SK-N-SH (cell line): ENCODE data around the gene WWOX. TPM values are rescaled to one million over a fixed set of nuclear protein-coding genes. Genes with fewer than 3 reads are reported as not detected.

ENCODE experiments used
- CTCF ChIA-PET: fragments of 300-600, 350-600 bp; formaldehyde crosslinking; extraction: SDS; loops from one replicate; lab custom pipeline; 2021; lab: Yijun Ruan, JAX
- POLR2A ChIA-PET: fragments of 350-600 bp; sonication (Branson Sonifier 250); formaldehyde crosslinking; extraction: SDS; loops from one replicate; lab custom pipeline; 2020; ENCODE audit warnings: antibody characterized with exemption, inconsistent platforms; lab: Yijun Ruan, JAX
- DNase-seq: peaks from one replicate; pipeline ENCODE4 v3.0.0; 2012
- H2AFZ ChIP-seq: fragments of 200-600 bp; sonication (generic); 2 replicates; pipeline ENCODE4 v1.8.1; 2016; ENCODE audit warnings: antibody characterized with exemption, mild to moderate bottlenecking, low read depth
- H3F3A ChIP-seq: fragments of 200-600 bp; sonication (generic); replicated peaks from 2 replicates; pipeline ENCODE3; 2016; ENCODE audit warnings: antibody characterized with exemption, mild to moderate bottlenecking; ENCODE audit not compliant: insufficient read depth
- H3K27ac ChIP-seq, 2 experiments: fragments of 200-500 bp in 1 of 2; fragments of 200-600 bp in 1 of 2; sonication (Bioruptor generic) in 1 of 2; sonication (generic), shearing (Covaris generic) in 1 of 2; 2 replicates each; pipeline versions ENCODE4 v1.5.1 to v1.6.1; 2014 to 2016; ENCODE audit warnings: low read depth in 2 of 2, inconsistent platforms in 1 of 2, low read length in 1 of 2, mild to moderate bottlenecking in 1 of 2, mixed read lengths in 1 of 2
- H3K27me3 ChIP-seq: fragments of 200-600 bp; sonication (generic), shearing (Covaris generic); 2 replicates; pipeline ENCODE4 v1.6.1; 2016; ENCODE audit warnings: mixed run types; ENCODE audit not compliant: insufficient read depth
- H3K36me3 ChIP-seq, 2 experiments: fragments of 200-500 bp in 1 of 2; fragments of 200-600 bp in 1 of 2; sonication (Bioruptor generic) in 1 of 2; sonication (generic) in 1 of 2; replicated peaks in 1 of 2; 2 replicates each; pipeline versions ENCODE3 to v1.5.1; 2014 to 2016; ENCODE audit warnings: low read length in 1 of 2, mild to moderate bottlenecking in 1 of 2; ENCODE audit not compliant: insufficient read depth in 2 of 2, control insufficient read depth in 1 of 2
- H3K4me1 ChIP-seq, 2 experiments: fragments of 200-500 bp in 1 of 2; fragments of 200-600 bp in 1 of 2; sonication (Bioruptor generic) in 1 of 2; sonication (generic), shearing (Covaris generic) in 1 of 2; 2 replicates each; pipeline versions ENCODE4 v1.5.1 to v1.6.1; 2014 to 2016; ENCODE audit warnings: low read depth in 1 of 2, low read length in 1 of 2, mixed run types in 1 of 2; ENCODE audit not compliant: insufficient read depth in 2 of 2, control insufficient read depth in 1 of 2
- H3K4me2 ChIP-seq: fragments of 200-600 bp; sonication (generic), shearing (Covaris generic); 2 replicates; pipeline ENCODE4 v1.6.1; 2017; ENCODE audit warnings: mixed run types
- H3K4me3 ChIP-seq, 2 experiments: fragments of 200-500 bp in 1 of 2; fragments of 200-600 bp in 1 of 2; sonication (Bioruptor generic) in 1 of 2; sonication (generic), shearing (Covaris generic) in 1 of 2; 2 replicates each; pipeline versions ENCODE4 v1.5.1 to v1.8.1; 2014 to 2016; ENCODE audit warnings: low read depth in 2 of 2, inconsistent platforms in 1 of 2, low read length in 1 of 2, mild to moderate bottlenecking in 1 of 2, mixed read lengths in 1 of 2, moderate library complexity in 1 of 2
- H3K79me2 ChIP-seq: fragments of 200-600 bp; sonication (generic); 2 replicates; pipeline ENCODE4 v1.8.1; 2017; ENCODE audit warnings: mild to moderate bottlenecking; ENCODE audit not compliant: insufficient read depth
- H3K9ac ChIP-seq: fragments of 200-600 bp; sonication (generic); 2 replicates; pipeline ENCODE4 v1.6.1; 2017; ENCODE audit warnings: mixed run types
- H3K9me2 ChIP-seq: fragments of 200-600 bp; sonication (generic); 2 replicates; pipeline ENCODE4 v1.6.1; 2017; ENCODE audit warnings: mixed run types
- H3K9me3 ChIP-seq: fragments of 200-600 bp; sonication (generic); 2 replicates; pipeline ENCODE4 v1.6.1; 2017; ENCODE audit warnings: mixed run types, mild to moderate bottlenecking, moderate library complexity
- H4K20me1 ChIP-seq: fragments of 200-600 bp; sonication (generic); 2 replicates; pipeline ENCODE4 v1.6.1; 2017; ENCODE audit warnings: mild to moderate bottlenecking, mixed run types; ENCODE audit not compliant: insufficient read depth
- CHD2 ChIP-seq: fragments of 150-350 bp; IDR thresholded peaks from 2 replicates; pipeline ENCODE4 v1.6.1; 2018; ENCODE audit warnings: low read length; ENCODE audit not compliant: partially characterized antibody
- EZH2phosphoT487 ChIP-seq: fragments of 200-600 bp; sonication (generic); IDR thresholded peaks from 2 replicates; pipeline ENCODE4 v1.6.1; 2017; ENCODE audit warnings: low read depth, mixed run types, mild to moderate bottlenecking, antibody characterized with exemption, moderate library complexity, borderline replicate concordance
- FOXJ3 ChIP-seq: sonication (generic); formaldehyde crosslinking; IDR thresholded peaks from 2 replicates; pipeline ENCODE4 v1.5.1; 2020; ENCODE audit warnings: mild to moderate bottlenecking, missing genetic modification reagents
- FOXM1 ChIP-seq: IDR thresholded peaks from 2 replicates; pipeline ENCODE4 v1.4.0; 2012; ENCODE audit warnings: low read depth, mild to moderate bottlenecking
- GABPA ChIP-seq: IDR thresholded peaks from 2 replicates; pipeline ENCODE4 v1.4.0; 2012; ENCODE audit warnings: low read depth, mild to moderate bottlenecking
- GATA2 ChIP-seq: sonication (generic); formaldehyde crosslinking; IDR thresholded peaks from 2 replicates; pipeline ENCODE4 v1.5.0; 2020; ENCODE audit warnings: mild to moderate bottlenecking, missing genetic modification reagents
- MEF2A ChIP-seq: IDR thresholded peaks from 2 replicates; pipeline ENCODE4 v1.4.0; 2012; ENCODE audit warnings: low read depth, borderline replicate concordance
- NFIC ChIP-seq: IDR thresholded peaks from 2 replicates; pipeline ENCODE4 v1.4.0; 2012; ENCODE audit warnings: borderline replicate concordance
- POLR2AphosphoS5 ChIP-seq: IDR thresholded peaks from 2 replicates; pipeline ENCODE4 v1.6.1; 2012; ENCODE audit warnings: low read depth, low read length
- RXRA ChIP-seq: IDR thresholded peaks from 2 replicates; pipeline ENCODE4 v1.4.0; 2012; ENCODE audit warnings: low read depth, mild to moderate bottlenecking, borderline replicate concordance
- SIN3A ChIP-seq: IDR thresholded peaks from 2 replicates; pipeline ENCODE4 v1.6.1; 2012; ENCODE audit warnings: low read depth, mild to moderate bottlenecking, low read length, moderate library complexity, borderline replicate concordance
- TEAD4 ChIP-seq: IDR thresholded peaks from 2 replicates; pipeline ENCODE4 v1.4.0; 2012; ENCODE audit warnings: mild to moderate bottlenecking, borderline replicate concordance; ENCODE audit not compliant: insufficient read depth
- YY1 ChIP-seq: IDR thresholded peaks from 2 replicates; pipeline ENCODE4 v1.4.0; 2012; ENCODE audit warnings: low read depth, mild to moderate bottlenecking
- WGBS: methylation state at CpG from one replicate; pipeline ENCODE4 v1.1.6; 2017; ENCODE audit warnings: low lambda C conversion rate; 5-methylcytosine and 5-hydroxymethylcytosine counted together
- polyA plus RNA-seq, 3 experiments: library from polyadenylated mRNA; depleted of rRNA; stranded (reverse); fragments of >200 nt; gene quantifications; 2 replicates each; pipeline ENCODE4 v1.2.3, GENCODE V29; 2012
- TF ChIP-seq, protein P1 (sequence below): fragments of 150-350 bp; IDR thresholded peaks from 2 replicates; pipeline ENCODE4 v1.6.1; 2016; ENCODE audit warnings: mild to moderate bottlenecking, low read depth, low read length
- TF ChIP-seq, protein P2 (sequence below): fragments of 150-350 bp; IDR thresholded peaks from 2 replicates; pipeline ENCODE4 v1.6.1; 2017; ENCODE audit warnings: antibody characterized with exemption, low read length, low read depth, borderline replicate concordance
- TF ChIP-seq, protein P3 (sequence below): IDR thresholded peaks from 2 replicates; pipeline ENCODE4 v1.4.0; 2012; ENCODE audit warnings: low read depth, borderline replicate concordance
- TF ChIP-seq, protein P4 (sequence below): IDR thresholded peaks from 2 replicates; pipeline ENCODE4 v1.6.1; 2012; ENCODE audit warnings: mild to moderate bottlenecking, low read depth, low read length, moderate library complexity
- TF ChIP-seq, protein P5 (sequence below): IDR thresholded peaks from 2 replicates; pipeline ENCODE4 v1.4.0; 2012; ENCODE audit warnings: low read depth

Gene WWOX
- polyA plus RNA-seq, 1 of the 3 experiments (the other 2 are of a cell fraction), result 10.8 TPM

DNA sequence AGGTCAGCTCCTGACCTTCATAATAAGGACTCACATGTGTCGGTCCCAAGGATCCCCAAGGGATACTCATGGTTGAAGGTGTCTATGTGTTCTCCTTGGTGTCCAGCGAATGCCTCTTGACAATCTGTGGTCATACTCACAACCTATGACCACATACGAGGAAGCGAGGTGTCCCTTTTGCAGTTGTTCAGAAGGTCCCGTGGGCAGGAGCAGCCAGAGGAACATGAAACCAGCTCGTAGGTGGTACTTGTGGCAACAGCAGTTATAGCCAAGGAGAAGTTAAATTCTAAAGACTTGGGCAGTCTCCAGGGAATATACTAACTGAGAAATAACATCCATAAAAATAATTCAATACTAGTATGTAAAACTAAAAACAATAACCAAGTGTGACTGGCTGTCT, 685.3 kb downstream of the WWOX start:
- Histone ChIP-seq H3K4me1 (no peaks in the 10 kb centered on the region), H3K36me3 (no peaks in the 10 kb centered on the region), H2AFZ (no peak overlapping the region), H3F3A (no peaks in the 10 kb centered on the region), H3K27ac (no peak overlapping the region), H3K79me2 (no peaks in the 10 kb centered on the region), H3K27me3 (no peaks in the 10 kb centered on the region), H3K9ac (no peak overlapping the region), H3K4me3 (no peak overlapping the region), H4K20me1 (no peaks in the 10 kb centered on the region), H3K9me3 (0 out of 2 replicates have a peak, but pooled peaks cover 3% of the 10 kb centered on the region), H3K4me2 (no peak overlapping the region), H3K9me2 (no peaks in the 10 kb centered on the region)
- no peak for TF ChIP-seq RXRA
- TF ChIP-seq FOXJ3 (CRISPR knock-in tag), result no peak
- TF ChIP-seq YY1, result no peak
- TF ChIP-seq SIN3A, result no peak
- TF ChIP-seq CHD2, result no peak
- TF ChIP-seq, protein P1, sequence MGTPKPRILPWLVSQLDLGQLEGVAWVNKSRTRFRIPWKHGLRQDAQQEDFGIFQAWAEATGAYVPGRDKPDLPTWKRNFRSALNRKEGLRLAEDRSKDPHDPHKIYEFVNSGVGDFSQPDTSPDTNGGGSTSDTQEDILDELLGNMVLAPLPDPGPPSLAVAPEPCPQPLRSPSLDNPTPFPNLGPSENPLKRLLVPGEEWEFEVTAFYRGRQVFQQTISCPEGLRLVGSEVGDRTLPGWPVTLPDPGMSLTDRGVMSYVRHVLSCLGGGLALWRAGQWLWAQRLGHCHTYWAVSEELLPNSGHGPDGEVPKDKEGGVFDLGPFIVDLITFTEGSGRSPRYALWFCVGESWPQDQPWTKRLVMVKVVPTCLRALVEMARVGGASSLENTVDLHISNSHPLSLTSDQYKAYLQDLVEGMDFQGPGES, result no peak
- TF ChIP-seq EZH2phosphoT487, result no peak
- TF ChIP-seq, protein P2, sequence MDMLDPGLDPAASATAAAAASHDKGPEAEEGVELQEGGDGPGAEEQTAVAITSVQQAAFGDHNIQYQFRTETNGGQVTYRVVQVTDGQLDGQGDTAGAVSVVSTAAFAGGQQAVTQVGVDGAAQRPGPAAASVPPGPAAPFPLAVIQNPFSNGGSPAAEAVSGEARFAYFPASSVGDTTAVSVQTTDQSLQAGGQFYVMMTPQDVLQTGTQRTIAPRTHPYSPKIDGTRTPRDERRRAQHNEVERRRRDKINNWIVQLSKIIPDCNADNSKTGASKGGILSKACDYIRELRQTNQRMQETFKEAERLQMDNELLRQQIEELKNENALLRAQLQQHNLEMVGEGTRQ, result no peak
- TF ChIP-seq NFIC, result no peak
- no peak for TF ChIP-seq FOXM1
- CTCF ChIA-PET, result no interaction called here
- 41% methylated on average over 4 of the region's 6 CpGs for WGBS
- POLR2A ChIA-PET, result no interaction called here
- no peak for DNase-seq

DNA sequence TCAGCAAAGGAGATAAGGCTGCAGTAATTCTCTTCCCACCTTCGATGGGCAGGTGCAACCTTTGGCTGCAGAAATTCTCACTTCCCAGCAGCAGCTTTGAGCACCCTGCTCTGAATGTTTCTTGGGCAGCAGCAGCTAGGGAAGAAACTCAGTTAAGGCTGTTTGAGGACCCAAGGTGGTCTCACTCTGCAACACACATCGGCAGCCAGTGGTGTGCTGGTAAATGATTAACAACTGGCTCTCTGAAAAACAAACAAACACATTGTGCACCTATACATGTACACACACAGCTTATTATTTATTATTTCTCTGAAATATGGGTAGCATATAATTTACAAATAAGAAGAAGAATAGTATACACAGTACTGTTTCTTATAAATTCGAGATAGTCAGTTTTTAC, 685.8 kb downstream of the WWOX start:
- H3K4me3 ChIP-seq, result no peak overlapping the region
- H2AFZ ChIP-seq, result no peak overlapping the region
- no peaks in the 10 kb centered on the region for H4K20me1 ChIP-seq
- ChIA-PET CTCF (no interaction called here), POLR2A (no interaction called here)
- H3K36me3 ChIP-seq, result no peaks in the 10 kb centered on the region
- TF ChIP-seq TEAD4, result no peak
- TF ChIP-seq POLR2AphosphoS5, result no peak
- TF ChIP-seq, protein P3, sequence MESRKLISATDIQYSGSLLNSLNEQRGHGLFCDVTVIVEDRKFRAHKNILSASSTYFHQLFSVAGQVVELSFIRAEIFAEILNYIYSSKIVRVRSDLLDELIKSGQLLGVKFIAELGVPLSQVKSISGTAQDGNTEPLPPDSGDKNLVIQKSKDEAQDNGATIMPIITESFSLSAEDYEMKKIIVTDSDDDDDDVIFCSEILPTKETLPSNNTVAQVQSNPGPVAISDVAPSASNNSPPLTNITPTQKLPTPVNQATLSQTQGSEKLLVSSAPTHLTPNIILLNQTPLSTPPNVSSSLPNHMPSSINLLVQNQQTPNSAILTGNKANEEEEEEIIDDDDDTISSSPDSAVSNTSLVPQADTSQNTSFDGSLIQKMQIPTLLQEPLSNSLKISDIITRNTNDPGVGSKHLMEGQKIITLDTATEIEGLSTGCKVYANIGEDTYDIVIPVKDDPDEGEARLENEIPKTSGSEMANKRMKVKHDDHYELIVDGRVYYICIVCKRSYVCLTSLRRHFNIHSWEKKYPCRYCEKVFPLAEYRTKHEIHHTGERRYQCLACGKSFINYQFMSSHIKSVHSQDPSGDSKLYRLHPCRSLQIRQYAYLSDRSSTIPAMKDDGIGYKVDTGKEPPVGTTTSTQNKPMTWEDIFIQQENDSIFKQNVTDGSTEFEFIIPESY, result no peak
- TF ChIP-seq MEF2A, result no peak
- TF ChIP-seq FOXM1, result no peak
- TF ChIP-seq GABPA, result no peak
- TF ChIP-seq, protein P4, sequence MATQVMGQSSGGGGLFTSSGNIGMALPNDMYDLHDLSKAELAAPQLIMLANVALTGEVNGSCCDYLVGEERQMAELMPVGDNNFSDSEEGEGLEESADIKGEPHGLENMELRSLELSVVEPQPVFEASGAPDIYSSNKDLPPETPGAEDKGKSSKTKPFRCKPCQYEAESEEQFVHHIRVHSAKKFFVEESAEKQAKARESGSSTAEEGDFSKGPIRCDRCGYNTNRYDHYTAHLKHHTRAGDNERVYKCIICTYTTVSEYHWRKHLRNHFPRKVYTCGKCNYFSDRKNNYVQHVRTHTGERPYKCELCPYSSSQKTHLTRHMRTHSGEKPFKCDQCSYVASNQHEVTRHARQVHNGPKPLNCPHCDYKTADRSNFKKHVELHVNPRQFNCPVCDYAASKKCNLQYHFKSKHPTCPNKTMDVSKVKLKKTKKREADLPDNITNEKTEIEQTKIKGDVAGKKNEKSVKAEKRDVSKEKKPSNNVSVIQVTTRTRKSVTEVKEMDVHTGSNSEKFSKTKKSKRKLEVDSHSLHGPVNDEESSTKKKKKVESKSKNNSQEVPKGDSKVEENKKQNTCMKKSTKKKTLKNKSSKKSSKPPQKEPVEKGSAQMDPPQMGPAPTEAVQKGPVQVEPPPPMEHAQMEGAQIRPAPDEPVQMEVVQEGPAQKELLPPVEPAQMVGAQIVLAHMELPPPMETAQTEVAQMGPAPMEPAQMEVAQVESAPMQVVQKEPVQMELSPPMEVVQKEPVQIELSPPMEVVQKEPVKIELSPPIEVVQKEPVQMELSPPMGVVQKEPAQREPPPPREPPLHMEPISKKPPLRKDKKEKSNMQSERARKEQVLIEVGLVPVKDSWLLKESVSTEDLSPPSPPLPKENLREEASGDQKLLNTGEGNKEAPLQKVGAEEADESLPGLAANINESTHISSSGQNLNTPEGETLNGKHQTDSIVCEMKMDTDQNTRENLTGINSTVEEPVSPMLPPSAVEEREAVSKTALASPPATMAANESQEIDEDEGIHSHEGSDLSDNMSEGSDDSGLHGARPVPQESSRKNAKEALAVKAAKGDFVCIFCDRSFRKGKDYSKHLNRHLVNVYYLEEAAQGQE, result no peak
- TF ChIP-seq CHD2, result no peak
- TF ChIP-seq, protein P5, sequence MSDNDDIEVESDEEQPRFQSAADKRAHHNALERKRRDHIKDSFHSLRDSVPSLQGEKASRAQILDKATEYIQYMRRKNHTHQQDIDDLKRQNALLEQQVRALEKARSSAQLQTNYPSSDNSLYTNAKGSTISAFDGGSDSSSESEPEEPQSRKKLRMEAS, result no peak
- no peak for TF ChIP-seq GATA2 (CRISPR knock-in tag)
- H3K27ac ChIP-seq, result no peak overlapping the region
- H3K9me3 ChIP-seq, result 0 out of 2 replicates have a peak, but pooled peaks cover 3% of the 10 kb centered on the region
- no peak for DNase-seq
- no peaks in the 10 kb centered on the region for H3K9me2 ChIP-seq
- no peak overlapping the region for H3K4me2 ChIP-seq
- no peaks in the 10 kb centered on the region for H3K27me3 ChIP-seq
- H3K4me1 ChIP-seq, result no peaks in the 10 kb centered on the region
- no peak overlapping the region for H3K9ac ChIP-seq
- no peaks in the 10 kb centered on the region for H3K79me2 ChIP-seq
- WGBS, result 49% methylated on average over 3 of the region's 3 CpGs
- H3F3A ChIP-seq, result no peaks in the 10 kb centered on the region
